ENCODE results near the gene CEL. TPM values are rescaled to one million over a fixed set of nuclear protein-coding genes. Genes with fewer than 3 reads are reported as not detected.

Gene CEL
- total and polyA plus RNA-seq, 2 experiments from 2014 or later = 0.27 to 2.3 TPM

- no peak for TF ChIP-seq ETS1 (IDR thresholded peaks at IDR 0.05)
- TF ChIP-seq CTCF (conservative IDR thresholded peaks at IDR 0.05; ENCODE audit: low read depth in 2 of 2) = no peak
- no peak for TF ChIP-seq POLR2AphosphoS5 (IDR thresholded peaks at IDR 0.05; ENCODE audit: low read depth)
- no peak for TF ChIP-seq CREB1 (CRISPR knock-in tag; IDR thresholded peaks at IDR 0.05; ENCODE audit: low read depth)
- no peak for TF ChIP-seq ZNF114 (CRISPR knock-in tag; IDR thresholded peaks at IDR 0.05)
- TF ChIP-seq EZH2phosphoT487 (IDR thresholded peaks at IDR 0.05; ENCODE audit: unreplicated experiment) = no peak
- TF ChIP-seq JUNB (IDR thresholded peaks at IDR 0.05; ENCODE audit: unreplicated experiment) = no peak
These were observed 44.9 kb downstream of the CEL start (continued) for GRCh38 chr9:133106511-133107244.

- Histone ChIP-seq H3K79me2 (replicated peaks; ENCODE audit: insufficient read depth) (no peaks in the 10 kb centered on the region), H2AFZ (no peak overlapping the region), H3F3A (replicated peaks; ENCODE audit: low read depth) (no peaks in the 10 kb centered on the region), H3K27ac (ENCODE audit: low read depth) (no peak overlapping the region), H3K4me1 (ENCODE audit: insufficient read depth) (no peaks in the 10 kb centered on the region), H3K9me2 (ENCODE audit: insufficient read depth) (no peaks in the 10 kb centered on the region), H3K36me3 (ENCODE audit: insufficient read depth) (no peaks in the 10 kb centered on the region), H3K4me2 (no peak overlapping the region), H3K27me3 (ENCODE audit: insufficient read depth) (no peaks in the 10 kb centered on the region), H3K4me3 (no peak overlapping the region), H4K20me1 (replicated peaks; ENCODE audit: insufficient read depth) (no peaks in the 10 kb centered on the region)
- Mint-ChIP-seq H3K27ac (no peak overlapping the region), H3K4me1 (peaks cover 4% of the 10 kb centered on the region), H3K36me3 (ENCODE audit: low read depth) (peaks cover 14% of the 10 kb centered on the region), H3K9me3 (no peaks in the 10 kb centered on the region), H3K4me3 (no peak overlapping the region), H3K27me3 (ENCODE audit: insufficient read depth, low read depth, poor library complexity) (peaks cover 7% of the 10 kb centered on the region)
- DNase-seq (ENCODE audit: low spot score) (no peak), ATAC-seq (no peak)
- TF ChIP-seq EZH2 (IDR thresholded peaks at IDR 0.05; ENCODE audit: low read depth, unreplicated experiment) = no peak
- no peak for TF ChIP-seq POLR2AphosphoS5 (IDR thresholded peaks at IDR 0.05; ENCODE audit: low read depth)
- TF ChIP-seq STAT1 (IDR thresholded peaks at IDR 0.05; ENCODE audit: unreplicated experiment) = no peak
- no peak for TF ChIP-seq NANOG (IDR thresholded peaks at IDR 0.05; ENCODE audit: borderline replicate concordance)
- TF ChIP-seq REST (IDR thresholded peaks at IDR 0.05; ENCODE audit: unreplicated experiment) = no peak
- no peak for TF ChIP-seq EZH2phosphoT487 (IDR thresholded peaks at IDR 0.05; ENCODE audit: unreplicated experiment)
- TF ChIP-seq ZNF462 (CRISPR knock-in tag; IDR thresholded peaks at IDR 0.05) = no peak
- TF ChIP-seq JUNB (IDR thresholded peaks at IDR 0.05; ENCODE audit: unreplicated experiment) = no peak
- TF ChIP-seq CREB1 (CRISPR knock-in tag; IDR thresholded peaks at IDR 0.05; ENCODE audit: low read depth) = no peak
These were observed 45.5 kb downstream of the CEL start for GRCh38 chr9:133107245-133107722.
